T-cell (primary cell): ENCODE results near the gene ANO2. TPM values are rescaled to one million over a fixed set of nuclear protein-coding genes. Genes with fewer than 3 reads are reported as not detected.

Experiments used
- ATAC-seq, 4 experiments: fragments of 200-7000 bp in 3 of 4; fragments of 150-1000 bp in 1 of 4; cut with Tn5 transposase; replicated peaks in 1 of 4; 1 replicate in 3 of 4; 2 replicates in 1 of 4; pipeline ENCODE4 v1.10.0; 2021; ENCODE audit warnings: moderate library complexity in 3 of 4, mild to moderate bottlenecking in 2 of 4, moderate number of reproducible peaks in 1 of 4
- CTCF ChIA-PET, 2 donors: fragments of 300-600 bp; sonication (Branson Sonifier 250); formaldehyde crosslinking; loops; one replicate each; lab custom pipeline; 2022; ENCODE audit warnings: antibody characterized with exemption in 2 of 2; lab: Charles Lee
- POLR2A ChIA-PET, 2 donors: fragments of 300-600 bp; sonication (Branson Sonifier 250); formaldehyde crosslinking; loops; one replicate each; lab custom pipeline; 2022; ENCODE audit warnings: antibody characterized with exemption in 2 of 2; lab: Charles Lee
- DNase-seq, 35 experiments: peaks; one replicate each; pipeline versions ENCODE4 v3.0.0 to v3.0.0-alpha.2; 2013 to 2023
- H3K27ac ChIP-seq: one replicate; pipeline ENCODE4 v1.5.1; 2013; ENCODE audit warnings: low read length
- H3K27me3 ChIP-seq, 2 experiments: replicated peaks in 1 of 2; 1 replicate in 1 of 2; 2 replicates in 1 of 2; pipeline versions ENCODE4 v1.6.1 to v1.7.0; 2013; ENCODE audit warnings: low read length in 1 of 2, mixed read lengths in 1 of 2; ENCODE audit not compliant: control insufficient read depth in 2 of 2, insufficient read depth in 2 of 2; ENCODE audit errors: extremely low read depth in 1 of 2
- H3K36me3 ChIP-seq, 2 donors: 1 replicate in 1 of 2; 2 replicates in 1 of 2; pipeline versions ENCODE4 v1.6.1 to v1.7.0; 2013; ENCODE audit warnings: low read length in 1 of 2; ENCODE audit not compliant: control insufficient read depth in 2 of 2, insufficient read depth in 1 of 2; ENCODE audit errors: extremely low read depth in 1 of 2
- H3K4me1 ChIP-seq, 2 experiments: 1 replicate in 1 of 2; 2 replicates in 1 of 2; pipeline versions ENCODE4 v1.6.1 to v1.7.0; 2013; ENCODE audit warnings: low read length in 2 of 2, mixed read lengths in 1 of 2; ENCODE audit not compliant: insufficient read depth in 2 of 2, control insufficient read depth in 1 of 2; ENCODE audit errors: extremely low read depth in 1 of 2
- H3K4me3 ChIP-seq, 2 donors: 1 replicate in 1 of 2; 2 replicates in 1 of 2; pipeline versions ENCODE4 v1.5.1 to v1.7.0; 2013; ENCODE audit warnings: mild to moderate bottlenecking in 2 of 2, low read length in 1 of 2, moderate library complexity in 1 of 2; ENCODE audit not compliant: control insufficient read depth in 1 of 2; ENCODE audit errors: extremely low read depth in 1 of 2
- H3K9me3 ChIP-seq: 2 replicates; pipeline ENCODE4 v1.7.0; 2013
- H3K27ac Mint-ChIP-seq, 2 donors: one replicate each; pipeline ENCODE4 v1.8.0; 2020 to 2021; ENCODE audit warnings: mild to moderate bottlenecking in 2 of 2, mixed read lengths in 2 of 2
- H3K27me3 Mint-ChIP-seq, 2 donors: one replicate each; pipeline ENCODE4 v1.8.0; 2021 to 2022; ENCODE audit warnings: mixed read lengths in 2 of 2
- H3K36me3 Mint-ChIP-seq: one replicate; pipeline ENCODE4 v1.8.0; 2021; ENCODE audit warnings: mixed read lengths
- H3K4me1 Mint-ChIP-seq, 3 donors: one replicate each; pipeline ENCODE4 v1.8.0; 2020 to 2022; ENCODE audit warnings: mixed read lengths in 3 of 3, mild to moderate bottlenecking in 1 of 3
- H3K4me3 Mint-ChIP-seq, 3 donors: one replicate each; pipeline ENCODE4 v1.8.0; 2020 to 2022; ENCODE audit warnings: mild to moderate bottlenecking in 3 of 3, mixed read lengths in 3 of 3, moderate library complexity in 3 of 3
- H3K9me3 Mint-ChIP-seq, 3 donors: one replicate each; pipeline ENCODE4 v1.8.0; 2020 to 2022; ENCODE audit warnings: mixed read lengths in 3 of 3
- WGBS: methylation state at CpG from one replicate; pipeline ENCODE4 v1.1.5; 2013; ENCODE audit warnings: missing lambda C conversion rate; ENCODE audit not compliant: insufficient coverage; 5-methylcytosine and 5-hydroxymethylcytosine counted together
- total RNA-seq, 35 experiments: library from RNA in 6 of 35; stranded (reverse) in 6 of 35; fragments of 120-200 nt in 1 of 35; gene quantifications; one replicate each; pipeline versions ENCODE4 v1.2.1 to v1.2.4 and lab custom pipeline; 2013 to 2026

Gene ANO2
- total RNA-seq, 5 donors from 2014 or later (not counting 1 experiment from before 2014, with no cell fraction given): not detected

- ChIA-PET CTCF (no interaction called here), POLR2A (no interaction called here)
- no peaks in the 10 kb centered on the region for H3K36me3 ChIP-seq
- H3K9me3 ChIP-seq: no peaks in the 10 kb centered on the region
- no peaks in the 10 kb centered on the region for H3K9me3 Mint-ChIP-seq
- ATAC-seq: no peak
- no peak overlapping the region for H3K4me3 ChIP-seq
- H3K27ac Mint-ChIP-seq: no peak overlapping the region
- no peak overlapping the region for H3K27ac ChIP-seq
- 90% methylated on average over 6 of the region's 11 CpGs for WGBS
- no peaks in the 10 kb centered on the region for H3K4me1 ChIP-seq
- DNase-seq: no peak
- peaks cover 0 to 4% of the 10 kb centered on the region in 2 experiments for H3K27me3 ChIP-seq
- no peaks in the 10 kb centered on the region for H3K36me3 Mint-ChIP-seq
- no peak overlapping the region for H3K4me3 Mint-ChIP-seq
- H3K27me3 Mint-ChIP-seq: peaks cover 4 to 15% of the 10 kb centered on the region in 2 donors
- no peaks in the 10 kb centered on the region for H3K4me1 Mint-ChIP-seq
Measured at GRCh38 chr12:5914387-5915149, 30.5 kb downstream of the ANO2 start.

- Histone ChIP-seq H3K9me3 (no peaks in the 10 kb centered on the region), H3K4me3 (no peak overlapping the region), H3K27ac (no peak overlapping the region), H3K4me1 (no peaks in the 10 kb centered on the region), H3K36me3 (no peaks in the 10 kb centered on the region), H3K27me3 (peaks cover 0 to 7% of the 10 kb centered on the region in 2 experiments)
- no peak overlapping the region for H3K27ac Mint-ChIP-seq
- DNase-seq: no peak
- H3K36me3 Mint-ChIP-seq: no peaks in the 10 kb centered on the region
- 62% methylated on average over 5 of the region's 9 CpGs for WGBS
- H3K4me3 Mint-ChIP-seq: no peak overlapping the region
- H3K27me3 Mint-ChIP-seq: peaks cover 4 to 15% of the 10 kb centered on the region in 2 donors
- ATAC-seq: no peak
- no peaks in the 10 kb centered on the region for H3K9me3 Mint-ChIP-seq
- POLR2A ChIA-PET: no interaction called here
- no peaks in the 10 kb centered on the region for H3K4me1 Mint-ChIP-seq
- CTCF ChIA-PET: no interaction called here
Measured at GRCh38 chr12:5913387-5913786, 31.7 kb downstream of the ANO2 start.

GRCh38 chr12:5912437-5913334 lies 32.4 kb downstream of the ANO2 start:
- POLR2A ChIA-PET: no interaction called here
- CTCF ChIA-PET: no interaction called here

GRCh38 chr12:5912011-5912410 lies 33.0 kb downstream of the ANO2 start:
- H3K27ac Mint-ChIP-seq: no peak overlapping the region
- ATAC-seq (no peak), DNase-seq (no peak)
- H3K4me3 Mint-ChIP-seq: no peak overlapping the region
- no peaks in the 10 kb centered on the region for H3K36me3 Mint-ChIP-seq
- no peaks in the 10 kb centered on the region for H3K36me3 ChIP-seq
- H3K4me1 ChIP-seq: no peaks in the 10 kb centered on the region
- H3K27me3 Mint-ChIP-seq: peaks cover 8 to 15% of the 10 kb centered on the region in 2 donors
- H3K4me1 Mint-ChIP-seq: no peaks in the 10 kb centered on the region
- WGBS: no CpG with 5 or more reads among the region's 3 CpGs
- H3K27ac ChIP-seq: no peak overlapping the region
- H3K27me3 ChIP-seq: peaks cover 0 to 11% of the 10 kb centered on the region in 2 experiments
- ChIA-PET POLR2A (no interaction called here), CTCF (no interaction called here)
- no peaks in the 10 kb centered on the region for H3K9me3 ChIP-seq
- H3K4me3 ChIP-seq: no peak overlapping the region
- no peaks in the 10 kb centered on the region for H3K9me3 Mint-ChIP-seq

More at GRCh38 chr12:5912437-5913334, 32.4 kb downstream of the ANO2 start:
- H3K9me3 Mint-ChIP-seq: no peaks in the 10 kb centered on the region
- no peaks in the 10 kb centered on the region for H3K4me1 Mint-ChIP-seq
- Histone ChIP-seq H3K27me3 (peaks cover 0 to 10% of the 10 kb centered on the region in 2 experiments), H3K4me1 (no peaks in the 10 kb centered on the region), H3K9me3 (no peaks in the 10 kb centered on the region), H3K36me3 (no peaks in the 10 kb centered on the region), H3K27ac (no peak overlapping the region), H3K4me3 (no peak overlapping the region)
- no peak for DNase-seq
- no peak overlapping the region for H3K27ac Mint-ChIP-seq
- peaks cover 8 to 15% of the 10 kb centered on the region in 2 donors for H3K27me3 Mint-ChIP-seq
- no peak for ATAC-seq
- H3K4me3 Mint-ChIP-seq: no peak overlapping the region
- WGBS: 81% methylated on average over 9 of the region's 19 CpGs
- H3K36me3 Mint-ChIP-seq: no peaks in the 10 kb centered on the region

- H3K27ac Mint-ChIP-seq: no peak overlapping the region
- no peak for DNase-seq
- ATAC-seq: no peak
- H3K36me3 Mint-ChIP-seq: no peaks in the 10 kb centered on the region
- WGBS: 50% methylated on average over 3 of the region's 7 CpGs
- Histone ChIP-seq H3K4me1 (no peaks in the 10 kb centered on the region), H3K36me3 (no peaks in the 10 kb centered on the region), H3K27ac (no peak overlapping the region), H3K27me3 (peaks cover 0 to 12% of the 10 kb centered on the region in 2 experiments), H3K4me3 (no peak overlapping the region), H3K9me3 (no peaks in the 10 kb centered on the region)
- POLR2A ChIA-PET: no interaction called here
- no peak overlapping the region for H3K4me3 Mint-ChIP-seq
- no peaks in the 10 kb centered on the region for H3K4me1 Mint-ChIP-seq
- H3K9me3 Mint-ChIP-seq: no peaks in the 10 kb centered on the region
- CTCF ChIA-PET: no interaction called here
- peaks cover 8 to 15% of the 10 kb centered on the region in 2 donors for H3K27me3 Mint-ChIP-seq
Measured at GRCh38 chr12:5910790-5911548, 34.1 kb downstream of the ANO2 start.

GRCh38 chr12:5909560-5909959 lies 35.5 kb downstream of the ANO2 start:
- Histone ChIP-seq H3K4me3 (no peak overlapping the region), H3K4me1 (no peaks in the 10 kb centered on the region), H3K9me3 (no peaks in the 10 kb centered on the region), H3K36me3 (no peaks in the 10 kb centered on the region), H3K27ac (no peak overlapping the region), H3K27me3 (peaks cover 0 to 20% of the 10 kb centered on the region in 2 experiments)
- no peak overlapping the region for H3K27ac Mint-ChIP-seq
- peaks cover 11 to 23% of the 10 kb centered on the region in 2 donors for H3K27me3 Mint-ChIP-seq
- POLR2A ChIA-PET: no interaction called here
- CTCF ChIA-PET: no interaction called here
- no peak overlapping the region for H3K4me3 Mint-ChIP-seq
- H3K4me1 Mint-ChIP-seq: no peaks in the 10 kb centered on the region
- H3K9me3 Mint-ChIP-seq: no peaks in the 10 kb centered on the region
- no peaks in the 10 kb centered on the region for H3K36me3 Mint-ChIP-seq
- no peak for ATAC-seq
- WGBS: 83% methylated on average over 3 of the region's 5 CpGs
- DNase-seq: no peak
